Erythroblast (primary cell): Measurements from ENCODE around the gene REG1B.
"Not testable (repeated sequence)": the region's sequence is repeated elsewhere in the genome, so short reads cannot be mapped to it uniquely, and the experiment has no call there.

Source experiments
- GATA1 ChIP-seq: IDR thresholded peaks from 2 replicates; pipeline ENCODE4 v1.6.1; 2011; ENCODE audit warnings: low read depth, mild to moderate bottlenecking, control low read depth, low read length, moderate library complexity
- POLR2A ChIP-seq: IDR thresholded peaks from 2 replicates; pipeline ENCODE4 v1.6.1; 2011; ENCODE audit warnings: mild to moderate bottlenecking, low read length

DNA sequence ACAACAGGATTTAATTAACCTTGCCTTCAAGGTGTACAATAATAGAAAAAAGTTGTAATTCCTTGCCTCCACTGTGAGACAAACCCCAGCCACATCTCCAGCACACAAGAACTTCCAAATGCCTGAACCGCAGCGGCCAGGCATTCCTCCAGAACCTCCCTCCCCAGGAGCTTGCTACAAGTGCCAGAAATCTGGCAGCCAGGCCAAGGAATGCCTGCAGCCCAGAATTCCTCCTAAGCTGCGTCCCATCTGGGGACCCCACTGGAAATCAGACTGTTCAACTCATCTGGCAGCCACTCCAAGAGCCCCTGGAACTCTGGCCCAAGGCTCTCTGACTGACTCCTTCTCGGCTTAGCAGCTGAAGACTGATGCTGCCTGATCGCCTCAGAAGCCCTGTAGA is 34.3 kb downstream of the REG1B start:
- not testable (repeated sequence) for TF ChIP-seq POLR2A, GATA1
